CD4-positive, alpha-beta memory T cell (primary cell): Measurements from ENCODE around the gene ATP5MK. TPM values are rescaled to one million over a fixed set of nuclear protein-coding genes. Genes with fewer than 3 reads are reported as not detected.
A peak's percentile ranks its signal among the peaks of the same experiment; 100 is the strongest.
"Not testable (repeated sequence)": the region's sequence is repeated elsewhere in the genome, so short reads cannot be mapped to it uniquely, and the experiment has no call there.

Experiments used
- CTCF ChIA-PET: fragments of 350-600 bp; sonication (Branson Sonifier 250); formaldehyde crosslinking; loops from one replicate; lab custom pipeline; 2021; ENCODE audit warnings: inconsistent platforms; ENCODE audit not compliant: partially characterized antibody; lab: Charles Lee
- POLR2A ChIA-PET: fragments of 350-600 bp; sonication (Branson Sonifier 250); formaldehyde crosslinking; loops from one replicate; lab custom pipeline; 2021; ENCODE audit not compliant: partially characterized antibody; lab: Charles Lee
- DNase-seq, 5 donors: peaks; one replicate each; pipeline versions ENCODE4 v3.0.0 to v3.0.0-alpha.2; 2020 to 2022; ENCODE audit warnings: mixed read lengths in 1 of 5
- H3K27ac ChIP-seq: one replicate; pipeline ENCODE4 v1.7.0; 2013; ENCODE audit warnings: low read depth, low read length
- H3K27me3 ChIP-seq: 2 replicates; pipeline ENCODE4 v1.7.0; 2013; ENCODE audit warnings: mild to moderate bottlenecking, low read length, moderate library complexity; ENCODE audit not compliant: insufficient read depth
- H3K36me3 ChIP-seq: 2 replicates; pipeline ENCODE4 v1.7.0; 2013; ENCODE audit warnings: mild to moderate bottlenecking, low read length, moderate library complexity; ENCODE audit not compliant: insufficient read depth
- H3K4me1 ChIP-seq: 2 replicates; pipeline ENCODE4 v1.7.0; 2013; ENCODE audit warnings: mild to moderate bottlenecking, low read length, moderate library complexity; ENCODE audit not compliant: insufficient read depth
- H3K4me3 ChIP-seq, 2 donors: one replicate each; pipeline ENCODE4 v1.7.0; 2013; ENCODE audit warnings: low read length in 2 of 2, mild to moderate bottlenecking in 1 of 2
- H3K9me3 ChIP-seq, 2 donors: one replicate each; pipeline ENCODE4 v1.7.0; 2013; ENCODE audit warnings: low read length in 2 of 2, control low read depth in 1 of 2; ENCODE audit not compliant: control insufficient read depth in 1 of 2
- H3K27ac Mint-ChIP-seq, 7 donors: one replicate each; pipeline ENCODE4 v1.8.0; 2020 to 2021; ENCODE audit warnings: mixed read lengths in 7 of 7, mild to moderate bottlenecking in 6 of 7, inconsistent platforms in 3 of 7, moderate library complexity in 3 of 7
- H3K27me3 Mint-ChIP-seq, 2 donors: one replicate each; pipeline ENCODE4 v1.8.0; 2020 to 2021; ENCODE audit warnings: mixed read lengths in 2 of 2
- H3K36me3 Mint-ChIP-seq, 2 donors: one replicate each; pipeline ENCODE4 v1.8.0; 2020 to 2021; ENCODE audit warnings: mixed read lengths in 2 of 2, inconsistent platforms in 1 of 2, mild to moderate bottlenecking in 1 of 2
- H3K4me1 Mint-ChIP-seq, 4 donors: one replicate each; pipeline ENCODE4 v1.8.0; 2020 to 2021; ENCODE audit warnings: mixed read lengths in 4 of 4, mild to moderate bottlenecking in 1 of 4
- H3K4me3 Mint-ChIP-seq, 8 donors: one replicate each; pipeline ENCODE4 v1.8.0; 2020 to 2021; ENCODE audit warnings: mixed read lengths in 8 of 8, mild to moderate bottlenecking in 7 of 8, moderate library complexity in 6 of 8, inconsistent platforms in 3 of 8
- H3K9me3 Mint-ChIP-seq, 8 donors: one replicate each; pipeline ENCODE4 v1.8.0; 2020 to 2021; ENCODE audit warnings: mixed read lengths in 8 of 8, mild to moderate bottlenecking in 5 of 8, inconsistent platforms in 3 of 8, moderate library complexity in 1 of 8
- intact Hi-C: fragments of 100-400 bp; cut with micrococcal nuclease; formaldehyde crosslinking; loops from one replicate; pipeline ENCODE4 v1.15.1; 2023
- polyA plus RNA-seq, 2 donors: library from polyadenylated mRNA; unstranded; fragments of 300-500 nt; fragmentation: Illumina TruSeq; gene quantifications; one replicate each; pipeline ENCODE4 v1.2.3, GENCODE V29; 2021
- total RNA-seq, 2 experiments: library from RNA; stranded (reverse); gene quantifications; one replicate each; pipeline ENCODE4 v1.2.3, GENCODE V29; 2021

Gene ATP5MK
- total and polyA plus RNA-seq, 4 experiments from 2014 or later = 148 to 548 (median 317) TPM

GRCh38 chr10:103355906-103356599 is 40.2 kb downstream of the ATP5MK start:
- ChIA-PET CTCF (no interaction called here), POLR2A (interaction anchor here (2.7 kb wide), 1 partner anchor 12 kb away, joined by 7 read pairs; the partner anchor contains the start of gene TAF5)
- no peak for DNase-seq
- Mint-ChIP-seq H3K9me3 (no peaks in the 10 kb centered on the region), H3K4me3 (no peak overlapping the region), H3K27me3 (no peaks in the 10 kb centered on the region), H3K36me3 (peaks cover 2 to 3% of the 10 kb centered on the region in 2 donors), H3K4me1 (peaks cover 2 to 4% (median 3%) of the 10 kb centered on the region in 4 donors), H3K27ac (no peak overlapping the region)
- intact Hi-C loops = loop anchor here (10.0 kb wide), 1 partner anchor 129 kb away; no protein-coding TSS in a partner anchor
- no peak overlapping the region for H3K4me3 ChIP-seq
- no peaks in the 10 kb centered on the region for H3K27me3 ChIP-seq
- no peak overlapping the region for H3K27ac ChIP-seq
- no peaks in the 10 kb centered on the region for H3K36me3 ChIP-seq
- H3K4me1 ChIP-seq = peaks cover 8% of the 10 kb centered on the region
- no peaks in the 10 kb centered on the region for H3K9me3 ChIP-seq

GRCh38 chr10:103354567-103354966 is 41.7 kb downstream of the ATP5MK start:
- not testable (repeated sequence) for H3K27ac Mint-ChIP-seq, H3K27me3 ChIP-seq, H3K9me3 Mint-ChIP-seq, H3K36me3 Mint-ChIP-seq, DNase-seq, H3K27me3 Mint-ChIP-seq, H3K27ac ChIP-seq, H3K4me3 Mint-ChIP-seq, H3K36me3 ChIP-seq, H3K4me3 ChIP-seq, H3K9me3 ChIP-seq
- intact Hi-C loops = loop anchor here (10.0 kb wide), 1 partner anchor 130 kb away; no protein-coding TSS in a partner anchor
- peaks cover 14% of the 10 kb centered on the region for H3K4me1 ChIP-seq
- CTCF ChIA-PET = interaction anchor here (1.2 kb wide), 1 partner anchor 14 kb away, joined by 3 read pairs; no protein-coding TSS in a partner anchor
- POLR2A ChIA-PET = interaction anchor here (2.7 kb wide), 1 partner anchor 13 kb away, joined by 7 read pairs; the partner anchor contains the start of gene TAF5
- peaks cover 2 to 14% (median 5%) of the 10 kb centered on the region in 4 donors for H3K4me1 Mint-ChIP-seq

GRCh38 chr10:103353281-103353680 is 43.0 kb downstream of the ATP5MK start:
- peaks cover 19% of the 10 kb centered on the region for H3K4me1 ChIP-seq
- ChIA-PET CTCF (interaction anchor here (0.7 to 1.2 kb wide), 2 partner anchors 15 to 984 kb away, joined by 3 read pairs; no protein-coding TSS in a partner anchor), POLR2A (interaction anchor here (2.7 kb wide), 1 partner anchor 15 kb away, joined by 7 read pairs; the partner anchor contains the start of gene TAF5)
- H3K4me1 Mint-ChIP-seq = peaks cover 4 to 18% (median 9%) of the 10 kb centered on the region in 4 donors
- no peaks in the 10 kb centered on the region for H3K27me3 Mint-ChIP-seq
- H3K36me3 Mint-ChIP-seq = peaks cover 2 to 8% of the 10 kb centered on the region in 2 donors
- no peaks in the 10 kb centered on the region for H3K27me3 ChIP-seq
- peak overlapping the region in 2 of 8 donors; percentile 25 to 46 for H3K4me3 Mint-ChIP-seq
- H3K36me3 ChIP-seq = no peaks in the 10 kb centered on the region
- H3K27ac Mint-ChIP-seq = no peak overlapping the region
- no peak for DNase-seq
- H3K9me3 ChIP-seq = no peaks in the 10 kb centered on the region
- no peaks in the 10 kb centered on the region for H3K9me3 Mint-ChIP-seq
- H3K27ac ChIP-seq = no peak overlapping the region
- H3K4me3 ChIP-seq = no peak overlapping the region
- intact Hi-C loops = loop anchor here (10.0 kb wide), 1 partner anchor 132 kb away; no protein-coding TSS in a partner anchor

- intact Hi-C loops = loop anchor here (1.0 to 10.0 kb wide), 3 partner anchors 18 to 134 kb away; partner anchors contain the start of genes ATP5MK and PDCD11
- POLR2A ChIA-PET = interaction anchor here (0.6 to 2.6 kb wide), 7 partner anchors 14 to 1536 kb away, joined by 3 to 16 read pairs (median 6); partner anchors contain the start of genes ATP5MK, CNNM2, PDCD11 and TAF5
- H3K27me3 ChIP-seq = no peaks in the 10 kb centered on the region
- H3K4me3 ChIP-seq = peak within 1 kb of the TSS; percentile 42 to 83
- no peaks in the 10 kb centered on the region for H3K9me3 ChIP-seq
- Mint-ChIP-seq H3K9me3 (no peaks in the 10 kb centered on the region), H3K27ac (peak within 1 kb of the TSS; percentile 81 to 94 (median 91)), H3K4me1 (peaks cover 4 to 18% (median 9%) of the 10 kb centered on the region in 4 donors), H3K4me3 (peak within 1 kb of the TSS; percentile 84 to 94 (median 90)), H3K27me3 (no peaks in the 10 kb centered on the region), H3K36me3 (peaks cover 2 to 21% of the 10 kb centered on the region in 2 donors)
- DNase-seq = peak; percentile 56 to 76 (median 66)
- CTCF ChIA-PET = interaction anchor here (1.1 to 1.7 kb wide), 5 partner anchors 17 to 433 kb away, joined by 3 to 8 read pairs (median 3); partner anchors contain the start of genes ATP5MK, CNNM2, PDCD11 and TAF5
- peaks cover 11% of the 10 kb centered on the region for H3K36me3 ChIP-seq
- peak within 1 kb of the TSS; percentile 62 for H3K27ac ChIP-seq
- peaks cover 19% of the 10 kb centered on the region for H3K4me1 ChIP-seq
Observed at GRCh38 chr10:103350517-103351260, 45.6 kb downstream of the ATP5MK start, which contains the start of gene PCGF6. Gene PCGF6, minus strand, starts transcription at chr10:103351140. Its CDS starts 74 bp downstream, at chr10:103351066.

- ChIA-PET CTCF (interaction anchor here (1.1 to 1.7 kb wide), 3 partner anchors 16 to 25 kb away, joined by 3 to 8 read pairs (median 3); partner anchors contain the start of gene TAF5), POLR2A (interaction anchor here (0.6 to 2.6 kb wide), 7 partner anchors 15 to 1535 kb away, joined by 3 to 16 read pairs (median 6); partner anchors contain the start of genes ATP5MK, CNNM2, PDCD11 and TAF5)
- H3K4me3 Mint-ChIP-seq = peak overlapping the region; percentile 57 to 94 (median 84)
Observed at GRCh38 chr10:103350175-103350516, 46.1 kb downstream of the ATP5MK start.

More at GRCh38 chr10:103350175-103350516, 46.1 kb downstream of the ATP5MK start:
- no peaks in the 10 kb centered on the region for H3K27me3 Mint-ChIP-seq
- Histone ChIP-seq H3K4me1 (peaks cover 19% of the 10 kb centered on the region), H3K4me3 (peak overlapping the region; percentile 42 to 83), H3K27me3 (no peaks in the 10 kb centered on the region), H3K27ac (peak overlapping the region; percentile 62), H3K9me3 (no peaks in the 10 kb centered on the region), H3K36me3 (peaks cover 11% of the 10 kb centered on the region)
- H3K36me3 Mint-ChIP-seq = peaks cover 2 to 24% of the 10 kb centered on the region in 2 donors
- intact Hi-C loops = loop anchor here (1.0 to 10.0 kb wide), 2 partner anchors 46 to 135 kb away; partner anchors contain the start of genes ATP5MK and PDCD11
- no peak for DNase-seq
- H3K27ac Mint-ChIP-seq = peak overlapping the region in 2 of 7 donors; percentile 66 to 84
- no peaks in the 10 kb centered on the region for H3K9me3 Mint-ChIP-seq
- peaks cover 4 to 18% (median 9%) of the 10 kb centered on the region in 4 donors for H3K4me1 Mint-ChIP-seq
